MM.1S (cell line): Measurements from ENCODE around the gene NAT8L.

ENCODE experiments used
- CTCF ChIP-seq: fragments of 300-600 bp; sonication (generic); IDR thresholded peaks from 2 replicates; pipeline ENCODE4 v1.5.1; 2016; ENCODE audit warnings: antibody characterized with exemption, low read length, mixed read lengths
- EZH2 ChIP-seq: fragments of 300-600 bp; sonication (generic); optimal IDR thresholded peaks from 2 replicates; pipeline ENCODE3; 2017; ENCODE audit warnings: low read depth, mild to moderate bottlenecking, antibody characterized with exemption, low read length, mixed read lengths

- TF ChIP-seq CTCF (no peak), EZH2 (no peak)
These were observed 10.2 kb downstream of the NAT8L start for GRCh38 chr4:2069161-2069971.
